Mesenteric fat pad (tissue), 1 donor: ENCODE results near the gene GARS1. TPM values are rescaled to one million over a fixed set of nuclear protein-coding genes. Genes with fewer than 3 reads are reported as not detected.
"Not testable (repeated sequence)": the region's sequence is repeated elsewhere in the genome, so short reads cannot be mapped to it uniquely, and the experiment has no call there.

Experiments used
- DNase-seq: peaks from one replicate; pipeline ENCODE4 v3.0.0-alpha.2; 2020; ENCODE audit warnings: low spot score
- long read RNA-seq: library from polyadenylated mRNA; unstranded; transcript quantifications from one replicate; pipeline ENCODE4 v2.0.0, GENCODE V29; 2020
- total RNA-seq: library from RNA; stranded (reverse); fragmentation: NEBNext Ultra II Directional; extraction: Animal tissue kit (Norgen Biotek cat#: 25700); gene quantifications from one replicate; pipeline ENCODE4 v1.2.1, GENCODE V29; 2021
- donor health status: DM: yes; HTN: yes; CAD: no.

Gene GARS1
- total RNA-seq, result 126 TPM
- long read RNA-seq, transcript GARS-201 (17 exons, 2,634 nt), result major isoform, 446 of 483 reads
- long read RNA-seq, partial matches to known transcripts, result 18 of 483 reads
- long read RNA-seq, other reads (novel, unspliced or antisense), result 17 of 483 reads

- peak; percentile 97 for DNase-seq
Observed at GRCh38 chr7:30594540-30595435, at the start of gene GARS1. TSS of gene GARS1 (plus strand) at chr7:30594878. CDS start at chr7:30594922, 44 bp downstream.

GRCh38 chr7:30545791-30546555, 48.7 kb upstream of the GARS1 start:
- no peak for DNase-seq

DNA sequence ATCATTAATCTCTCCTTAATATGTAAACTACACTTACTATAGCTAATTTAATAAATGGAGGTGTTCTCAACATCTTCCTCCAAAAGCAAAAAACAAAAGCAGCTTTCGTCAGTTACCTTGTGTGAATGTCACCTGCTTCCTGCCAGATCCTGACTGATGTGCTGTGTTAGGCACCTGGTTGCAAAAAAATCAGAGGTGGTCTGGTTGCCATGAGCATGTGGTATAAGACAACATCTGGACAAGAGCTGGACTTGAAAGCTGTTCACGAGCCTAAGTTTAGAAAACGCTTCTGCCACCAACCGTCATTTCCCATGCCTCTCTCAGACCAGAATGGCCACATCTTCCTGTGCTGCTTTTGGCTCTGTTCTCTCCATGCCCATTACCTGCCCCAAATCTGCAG, 48.1 kb upstream of the GARS1 start:
- no peak for DNase-seq

GRCh38 chr7:30548845-30549244, 45.8 kb upstream of the GARS1 start:
- DNase-seq, result no peak

GRCh38 chr7:30549931-30550493, 44.7 kb upstream of the GARS1 start:
- no peak for DNase-seq

DNA sequence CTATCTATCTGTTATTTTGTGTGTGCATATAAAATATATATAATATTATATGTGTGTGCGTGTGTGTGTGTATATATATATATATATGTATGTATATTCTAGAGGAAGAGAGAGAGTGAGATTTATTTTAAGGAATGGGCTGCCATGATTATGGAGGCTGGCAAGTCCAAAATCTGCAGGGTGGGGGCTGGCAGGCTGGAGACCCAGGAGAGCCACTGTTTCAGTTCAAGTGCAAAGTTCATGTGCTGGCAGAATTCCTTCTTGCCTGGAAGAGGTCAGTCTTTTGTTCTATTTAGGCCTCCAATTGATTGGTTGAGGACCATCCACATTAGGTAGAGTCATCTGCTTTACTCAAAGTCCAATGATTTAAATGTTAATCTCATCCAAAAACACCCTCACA, 42.3 kb upstream of the GARS1 start:
- no peak for DNase-seq

- DNase-seq, result no peak
Observed at GRCh38 chr7:30553141-30553540, 41.5 kb upstream of the GARS1 start.

DNA sequence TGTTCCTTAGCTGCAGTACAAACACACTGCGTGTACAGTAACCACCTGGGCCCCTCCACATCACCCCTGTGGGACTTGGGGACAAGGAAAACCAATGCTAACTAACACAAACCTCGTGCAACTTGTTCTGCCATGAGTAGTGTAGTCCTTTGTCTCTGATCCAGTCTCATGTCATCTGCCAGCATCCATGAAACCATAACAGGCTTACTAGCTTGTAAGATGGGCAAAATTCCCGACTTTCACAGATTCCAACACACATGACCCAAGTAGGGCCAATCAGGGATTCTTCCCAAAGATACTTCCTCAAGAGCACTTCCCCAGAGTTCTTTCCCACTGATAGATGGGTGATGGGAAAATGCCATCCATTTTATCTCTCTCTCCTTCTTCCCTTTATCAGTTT, 41.1 kb upstream of the GARS1 start:
- DNase-seq, result no peak

DNA sequence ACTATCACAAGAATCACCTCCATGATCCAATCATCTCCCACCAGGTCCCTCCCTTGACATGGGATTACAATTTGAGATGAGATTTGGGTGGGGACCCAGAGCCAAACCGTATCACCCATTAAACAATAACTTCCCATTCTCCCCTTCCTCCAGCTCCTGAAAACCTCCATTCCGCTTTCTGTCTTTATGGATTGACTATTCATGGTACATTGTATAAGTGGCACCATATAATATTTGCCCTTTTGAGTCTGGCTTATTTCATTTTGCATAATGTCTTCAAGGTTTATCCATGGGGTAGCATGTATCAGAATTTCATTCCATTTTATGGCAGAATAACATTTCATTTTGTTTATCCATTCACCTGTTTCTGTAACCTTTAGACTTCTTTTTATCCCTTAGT, 39.2 kb upstream of the GARS1 start:
- DNase-seq, result no peak

GRCh38 chr7:30556840-30557239, 37.8 kb upstream of the GARS1 start:
- no peak for DNase-seq

DNA sequence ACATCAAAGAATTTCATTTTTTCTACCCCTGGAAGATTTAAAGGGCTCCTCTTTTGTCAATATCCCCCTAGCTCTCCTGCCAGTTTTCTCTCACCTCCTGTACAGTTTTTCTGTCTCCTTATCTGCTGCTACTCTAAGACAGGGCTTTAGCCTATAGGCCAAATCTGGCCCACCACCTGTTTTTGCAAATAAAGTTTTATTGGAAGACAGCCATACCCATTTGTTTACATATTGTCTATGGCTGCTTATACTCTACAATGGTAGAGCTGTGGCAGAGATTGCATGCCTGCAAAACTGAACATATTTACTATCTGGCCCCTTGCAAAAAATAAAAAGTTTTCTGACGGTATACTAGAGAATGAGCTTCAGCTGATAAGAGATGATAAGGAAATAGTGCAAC, 37.4 kb upstream of the GARS1 start:
- DNase-seq, result no peak

DNA sequence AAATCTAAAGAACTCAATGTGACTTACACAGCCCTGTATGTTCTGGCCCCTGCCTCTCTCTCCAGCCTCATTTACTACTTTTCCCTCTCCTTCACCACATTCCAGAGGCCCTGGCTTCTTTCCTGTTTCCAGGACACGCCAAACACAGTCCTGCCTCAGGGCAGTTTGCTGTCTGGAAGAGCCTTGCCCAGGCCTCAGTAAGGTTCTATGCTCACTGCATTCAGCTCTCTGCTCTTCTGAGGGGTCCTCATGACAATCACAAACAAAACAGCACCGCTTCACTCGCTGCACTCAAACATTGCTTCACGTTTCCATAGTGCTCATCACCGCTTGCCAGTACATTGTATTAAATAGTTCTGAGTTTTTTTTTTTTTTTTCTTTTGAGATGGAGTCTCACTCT, 35.1 kb upstream of the GARS1 start:
- no peak for DNase-seq

DNA sequence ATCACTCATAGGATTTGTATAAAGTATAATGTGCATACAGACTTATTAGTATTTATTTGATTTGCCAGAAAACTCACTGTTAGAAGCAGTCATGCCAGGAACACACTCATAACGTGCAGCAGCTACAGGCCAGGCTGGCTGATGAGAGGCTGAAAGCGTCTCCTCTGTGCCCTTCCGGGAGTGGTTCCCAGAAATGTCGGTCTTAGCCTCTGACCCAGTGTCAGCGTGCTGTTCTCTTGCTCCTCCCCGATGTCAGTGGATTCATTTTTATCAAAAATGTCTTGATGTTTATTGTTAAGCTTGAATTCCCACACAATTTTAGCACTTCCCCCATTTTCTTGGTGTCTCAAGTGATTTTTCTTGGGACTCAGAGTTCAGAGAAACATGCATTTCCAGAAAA, 33.3 kb upstream of the GARS1 start:
- DNase-seq, result no peak

DNA sequence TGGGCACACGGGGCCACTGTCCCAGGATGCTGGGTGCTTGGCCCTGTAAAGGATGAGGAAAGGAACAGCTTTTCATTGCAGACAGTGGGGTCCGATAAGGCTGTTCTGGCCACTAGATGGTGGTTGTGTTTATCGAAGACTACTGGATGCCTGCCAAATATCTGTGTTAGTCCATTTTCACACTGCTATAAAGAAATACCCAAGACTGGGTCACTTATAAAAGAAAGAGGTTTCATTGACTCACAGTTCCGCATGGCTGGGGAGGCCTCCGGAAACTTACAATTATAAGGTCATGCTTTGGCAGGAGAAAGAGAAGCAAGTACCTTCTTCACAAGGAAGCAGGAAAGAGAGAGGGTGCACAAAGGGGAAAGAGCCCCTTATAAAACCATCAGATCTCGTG, 32.2 kb upstream of the GARS1 start:
- DNase-seq, result no peak

DNA sequence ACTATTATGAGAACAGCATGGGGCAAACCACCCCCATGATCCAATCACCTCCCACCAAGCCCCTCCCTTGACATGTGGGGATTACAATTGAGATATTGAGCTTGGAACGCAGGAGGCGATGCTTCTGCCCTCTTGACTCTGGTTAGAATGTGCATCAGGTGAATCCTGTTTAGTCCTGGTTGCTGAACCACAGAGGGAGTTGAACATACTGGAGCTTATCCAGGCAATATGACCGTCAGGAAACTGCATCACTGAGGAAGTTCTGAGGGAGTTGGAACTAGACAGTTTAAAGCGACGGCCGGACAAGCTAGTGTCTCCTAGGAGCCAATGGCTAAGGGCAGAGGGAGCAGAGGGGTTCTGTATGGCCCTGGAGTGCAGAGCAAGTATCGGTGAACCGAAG, 31.8 kb upstream of the GARS1 start:
- no peak for DNase-seq

DNA sequence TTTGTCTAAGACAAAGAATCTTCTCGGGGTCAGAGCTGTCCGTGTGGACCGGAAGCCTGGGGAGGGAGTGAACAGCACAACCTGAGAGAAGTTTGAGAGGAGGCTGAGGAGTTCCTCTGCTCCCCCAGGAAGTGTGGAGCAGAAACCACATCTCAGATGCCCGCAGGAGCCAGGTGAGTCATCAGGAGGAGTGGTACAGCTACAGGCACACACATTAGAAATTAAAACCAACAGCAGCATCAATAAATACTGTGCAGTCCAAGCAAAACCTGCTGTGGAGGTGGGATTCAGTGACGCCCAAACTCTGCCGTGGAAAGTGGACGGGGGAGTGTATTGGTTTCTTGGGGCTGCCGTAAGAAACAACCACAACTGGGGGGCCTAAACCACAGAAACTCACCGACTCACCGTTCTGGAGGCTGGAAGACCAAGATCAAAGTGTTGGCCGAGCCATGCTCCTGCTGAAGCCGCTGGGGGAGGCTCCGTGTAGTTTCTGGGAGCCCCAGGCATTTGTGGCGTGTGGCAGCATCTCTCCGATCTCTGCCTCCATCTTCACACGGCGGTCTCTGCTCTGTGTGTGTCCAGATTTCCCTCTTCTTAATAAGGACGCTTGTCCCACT, 31.2 kb upstream of the GARS1 start:
- no peak for DNase-seq

DNA sequence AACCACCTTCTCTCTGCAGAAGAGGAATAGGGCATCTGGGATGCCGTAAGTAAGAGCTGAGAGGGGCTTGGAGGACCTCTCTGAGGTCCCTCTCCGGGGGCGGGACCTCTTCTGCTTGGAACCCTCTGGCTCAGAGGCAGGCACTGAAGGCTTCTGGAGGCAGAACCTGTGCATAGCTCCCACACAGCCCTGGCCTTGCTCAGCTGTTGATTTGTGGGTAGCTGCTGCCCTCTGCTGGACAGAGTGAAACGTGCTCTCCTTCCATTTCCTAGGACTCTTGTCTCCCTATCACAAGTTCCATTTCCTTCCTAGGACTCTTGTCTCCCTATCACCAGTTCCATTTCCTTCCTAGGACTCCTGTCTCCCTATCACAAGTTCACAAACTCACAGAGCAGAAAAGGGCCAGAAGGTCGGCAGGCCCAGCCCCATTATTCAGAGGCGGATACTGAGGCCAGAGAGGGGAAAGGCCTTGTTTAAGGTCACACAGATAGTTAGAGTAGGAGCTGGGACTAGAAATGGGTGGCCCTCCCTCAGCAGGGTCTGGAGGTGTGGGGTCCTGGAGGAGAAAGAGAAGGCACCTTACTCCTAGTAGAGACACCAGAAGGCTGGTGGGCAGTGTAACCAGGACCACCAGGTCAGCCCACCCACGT, 30.3 kb upstream of the GARS1 start:
- DNase-seq, result no peak

GRCh38 chr7:30566596-30566995, 28.1 kb upstream of the GARS1 start:
- DNase-seq, result no peak

DNA sequence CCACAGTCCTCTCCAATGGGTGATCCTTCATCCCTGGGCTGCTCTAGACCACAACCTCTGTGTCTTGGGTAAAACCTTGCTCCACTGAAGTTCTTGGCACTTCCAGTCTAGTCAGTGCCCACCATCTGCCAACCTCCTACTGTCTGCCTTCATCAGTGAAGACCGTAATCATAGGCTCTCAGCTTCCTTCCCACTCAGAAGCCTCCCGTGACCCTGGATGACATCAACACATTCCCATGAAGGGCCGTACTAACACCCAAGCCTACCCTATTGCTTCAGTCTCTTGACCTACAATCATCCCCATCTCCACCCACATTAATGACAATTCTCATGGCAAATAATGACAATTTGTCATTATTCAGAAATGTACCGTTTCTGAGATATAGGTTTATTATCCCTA, 27.6 kb upstream of the GARS1 start:
- no peak for DNase-seq

- not testable (repeated sequence) for DNase-seq
Observed at GRCh38 chr7:30570238-30570637, 24.4 kb upstream of the GARS1 start.
